ENCODE results near the gene SPCS1.
A peak's percentile ranks its signal among the peaks of the same experiment; 100 is the strongest.
"Not testable (repeated sequence)": the region's sequence is repeated elsewhere in the genome, so short reads cannot be mapped to it uniquely, and the experiment has no call there.

SPCS1 gene

DNA sequence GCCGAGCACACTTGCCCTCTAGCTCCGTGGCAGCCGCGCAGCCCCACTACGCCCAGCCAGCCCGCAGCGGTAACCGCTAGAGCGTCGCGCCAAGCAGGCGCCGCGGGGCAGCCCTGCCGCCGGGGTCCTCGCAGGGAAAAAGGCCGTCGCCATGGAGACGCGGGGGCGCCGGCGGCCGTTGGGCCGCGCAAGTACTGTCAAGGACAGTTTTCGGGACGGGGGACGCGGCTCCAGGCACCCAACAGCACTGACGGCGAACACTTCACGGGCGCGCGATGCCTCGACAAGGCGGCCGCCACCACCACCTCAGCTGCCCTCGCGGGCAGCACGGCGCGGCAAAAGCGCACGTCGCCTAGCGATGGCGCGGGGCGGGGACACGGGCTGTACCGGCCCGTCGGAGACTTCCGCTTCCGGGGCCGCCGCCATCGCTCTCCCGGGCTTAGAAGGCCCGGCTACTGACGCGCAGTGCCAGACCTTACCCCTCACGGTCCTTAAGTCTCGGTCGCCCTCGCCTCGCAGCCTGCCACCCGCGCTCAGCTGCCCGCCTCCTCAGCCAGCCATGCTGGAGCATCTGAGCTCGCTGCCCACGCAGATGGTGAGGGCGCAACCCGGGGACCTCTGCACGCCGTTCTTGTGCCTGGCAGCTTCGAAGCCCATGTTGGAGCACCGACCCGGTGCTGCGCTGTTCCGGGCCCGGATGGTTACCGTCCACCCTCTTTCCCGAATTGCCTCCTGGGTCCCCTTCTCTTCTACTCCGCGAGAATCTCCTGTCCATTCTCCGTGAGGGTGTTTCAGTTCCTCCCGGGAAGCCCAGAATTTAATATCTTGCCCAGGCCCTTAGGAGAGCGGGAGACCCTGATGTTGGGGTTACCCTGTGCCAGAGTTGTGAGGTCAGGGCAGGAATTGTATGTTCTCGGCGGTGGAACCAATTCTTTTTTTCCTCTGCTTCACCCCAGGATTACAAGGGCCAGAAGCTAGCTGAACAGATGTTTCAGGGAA lies at the start of gene SPCS1, which contains the start of gene GLT8D1:
TSS of gene SPCS1 (plus strand) at position 419 of the 999 bp plus-strand sequence. CDS start at position 560, 141 bp downstream.
TSS of gene GLT8D1 (minus strand) at position 104 of the 999 bp plus-strand sequence. CDS start 5,331 bp downstream, outside the sequence.
- DNase-seq (ENCODE audit: low read depth): peak; percentile 80

DNA sequence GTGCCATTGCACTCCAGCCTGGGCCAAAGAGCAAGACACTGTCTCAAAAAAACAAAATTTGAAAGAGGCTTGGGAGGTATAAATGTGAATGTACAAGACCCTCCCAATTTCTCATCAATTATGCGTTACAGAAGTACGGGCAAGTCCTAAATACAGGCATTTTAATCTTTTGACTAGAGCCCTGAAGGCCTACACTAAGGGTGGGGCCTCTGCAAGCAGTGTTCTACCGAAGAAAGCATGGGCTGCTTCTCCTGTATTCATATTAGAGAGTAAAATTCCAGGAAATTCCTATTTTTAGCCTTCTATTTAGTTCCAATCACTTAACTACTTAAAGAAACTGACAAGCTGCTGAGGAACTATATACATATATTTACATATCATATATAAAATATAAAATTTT lies 45.9 kb upstream of the SPCS1 start:
- DNase-seq (ENCODE audit: low read depth): no peak

DNA sequence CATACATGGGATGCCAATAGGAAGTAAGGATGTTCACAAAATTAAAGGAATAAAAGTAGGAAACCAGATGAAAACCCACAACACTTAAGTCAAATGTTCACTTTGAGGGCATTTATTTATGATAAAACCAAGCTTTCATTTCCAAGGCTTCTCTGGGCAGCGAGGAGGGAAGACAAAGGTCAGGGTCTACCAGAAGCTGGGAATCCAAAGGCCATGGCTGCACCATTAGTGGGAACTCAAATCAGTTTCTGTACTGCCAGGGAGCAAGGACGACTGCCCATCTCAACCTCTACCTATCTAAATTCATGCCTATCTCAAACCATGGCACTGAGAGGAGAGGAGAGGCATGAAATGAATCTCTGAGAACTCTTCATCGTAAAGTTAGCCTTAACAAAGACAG lies 42.8 kb upstream of the SPCS1 start:
- no peak for DNase-seq (ENCODE audit: low read depth)

DNA sequence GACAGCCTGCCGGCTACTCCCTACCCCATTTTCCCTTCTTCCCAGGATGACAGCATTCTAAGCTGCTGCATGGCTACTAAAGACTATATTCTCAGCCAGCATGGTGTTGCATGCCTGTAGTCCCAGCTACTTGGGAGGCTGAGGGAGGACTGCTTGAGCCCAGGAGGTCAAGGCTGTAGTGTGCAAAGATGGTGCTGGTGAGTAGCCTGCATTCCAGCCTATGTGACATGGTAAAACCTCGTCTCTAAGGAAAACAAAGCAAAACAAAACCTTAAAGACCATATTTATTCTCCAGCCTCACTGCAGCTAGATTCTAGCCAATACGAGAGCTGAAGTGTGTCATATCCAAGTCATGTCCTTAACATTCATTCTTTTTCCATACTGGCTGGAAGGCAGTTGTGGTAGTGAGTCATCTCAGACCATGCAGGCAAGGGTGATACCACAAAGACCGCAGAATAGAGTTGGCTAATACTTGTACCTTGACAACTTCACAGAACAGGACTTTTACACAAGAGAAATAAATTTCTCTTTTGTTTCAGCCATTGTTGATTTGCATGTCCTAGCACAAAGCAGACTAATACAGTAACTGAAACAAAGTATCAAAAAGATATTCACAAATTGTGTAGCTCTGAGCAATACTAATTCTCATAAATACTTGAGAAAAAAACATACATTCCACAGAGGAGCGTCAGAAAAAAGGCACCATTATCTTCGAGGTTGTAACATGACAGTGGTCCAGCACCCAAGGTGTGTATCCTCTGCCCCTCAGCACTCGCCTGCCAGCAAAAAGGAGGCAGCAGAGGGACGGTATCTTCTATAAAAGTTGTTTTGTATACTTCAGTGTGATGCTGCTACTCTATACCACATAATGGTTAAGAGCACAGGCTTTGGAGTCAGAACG lies 35.0 kb upstream of the SPCS1 start:
- peak; percentile 46 for DNase-seq (ENCODE audit: low read depth)

DNA sequence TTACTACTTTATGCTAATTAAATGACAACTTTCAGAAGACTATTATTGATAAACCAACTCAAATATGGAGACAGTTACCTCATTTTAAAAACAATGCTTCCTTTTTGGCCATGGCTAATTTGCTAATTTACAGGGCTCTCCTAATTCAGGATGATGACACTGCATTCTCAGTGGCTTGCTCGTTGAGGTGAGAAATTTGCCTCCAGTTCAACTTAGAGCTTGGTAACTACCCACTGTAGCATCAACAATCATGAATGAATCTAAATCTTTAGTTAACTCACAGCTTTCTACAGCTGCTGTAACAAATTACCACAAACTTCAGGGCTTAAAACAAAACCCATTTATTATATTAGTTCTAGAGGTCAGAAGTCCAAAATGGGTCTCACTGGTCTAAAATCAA lies 34.2 kb upstream of the SPCS1 start:
- DNase-seq (ENCODE audit: low read depth): no peak

DNA sequence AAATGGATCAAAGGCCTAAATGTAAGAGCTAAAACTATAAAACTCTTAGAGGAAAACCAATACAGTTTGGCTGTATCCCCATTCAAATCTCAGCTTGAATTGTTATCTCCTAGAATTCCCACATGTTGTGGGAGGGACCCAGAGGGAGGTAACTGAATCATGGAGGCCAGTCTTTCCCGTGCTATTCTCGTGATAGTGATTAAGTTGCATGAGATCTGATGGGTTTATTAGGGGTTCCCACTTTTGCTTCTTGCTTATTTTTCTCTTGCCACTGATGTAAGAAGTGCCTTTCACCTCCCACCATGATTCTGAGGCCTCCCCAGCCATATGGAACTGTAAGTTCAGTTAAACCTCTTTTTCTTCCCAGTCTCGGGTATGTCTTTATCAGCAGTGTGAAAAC lies 29.7 kb upstream of the SPCS1 start:
- DNase-seq (ENCODE audit: low read depth): not testable (repeated sequence)

DNA sequence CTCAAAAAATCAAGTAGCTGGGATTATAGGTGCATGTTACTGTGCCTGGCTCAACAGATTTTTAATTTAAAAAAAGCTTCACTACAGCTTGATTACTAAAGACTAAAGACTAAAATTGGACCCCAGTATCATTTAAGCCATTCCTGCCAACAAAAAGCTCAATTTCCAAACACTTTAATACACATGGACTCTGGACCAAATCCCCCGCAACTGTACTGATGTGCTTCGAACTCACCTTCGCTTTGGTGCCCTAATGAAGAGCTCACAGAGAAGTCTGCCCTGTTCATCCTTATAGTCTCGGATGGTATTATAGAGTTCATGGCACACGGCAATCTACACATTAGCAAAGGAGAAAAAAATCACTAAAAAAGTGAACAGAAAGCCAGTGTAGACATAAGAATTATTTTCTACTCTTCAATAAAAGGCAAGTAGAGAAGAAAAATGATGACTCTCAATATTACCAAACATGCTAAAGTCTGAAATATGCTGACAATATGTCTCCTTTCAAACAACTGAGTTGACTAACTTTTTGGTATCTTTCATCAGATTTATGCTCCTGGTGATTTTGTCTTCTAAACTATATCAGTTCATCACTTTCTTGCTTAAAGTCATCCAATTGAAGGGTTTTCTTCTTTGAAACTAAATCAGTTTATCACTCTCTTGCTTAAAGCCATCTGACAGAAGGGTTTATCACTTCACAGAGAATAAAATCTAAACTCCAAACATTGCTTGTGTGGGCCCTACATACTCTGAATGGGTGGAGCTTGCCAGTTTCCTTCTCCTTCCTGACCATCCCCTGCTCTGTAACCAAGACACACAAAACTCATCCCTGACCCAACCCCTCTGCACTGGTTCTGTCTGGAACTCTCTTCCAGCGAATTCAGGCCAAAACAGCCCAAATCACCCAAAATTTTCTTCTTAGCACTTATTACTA lies 27.4 kb upstream of the SPCS1 start:
- no peak for DNase-seq (ENCODE audit: low read depth)

DNA sequence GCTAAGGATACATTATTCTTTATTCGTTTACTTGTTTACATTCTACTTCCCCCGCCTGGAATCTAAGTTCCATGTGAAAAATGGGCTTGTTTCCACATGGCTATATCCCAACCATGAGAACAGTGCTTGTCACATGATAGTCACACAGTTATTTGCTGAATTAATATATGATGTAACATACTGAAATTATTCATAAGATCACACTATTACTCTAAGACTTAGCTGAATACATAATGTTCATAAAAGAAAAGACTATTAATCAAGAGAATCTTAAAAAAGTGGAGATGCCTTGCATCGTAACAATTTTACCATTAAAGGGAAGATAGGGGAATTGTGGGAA lies 26.7 kb upstream of the SPCS1 start:
- DNase-seq (ENCODE audit: low read depth): no peak

DNA sequence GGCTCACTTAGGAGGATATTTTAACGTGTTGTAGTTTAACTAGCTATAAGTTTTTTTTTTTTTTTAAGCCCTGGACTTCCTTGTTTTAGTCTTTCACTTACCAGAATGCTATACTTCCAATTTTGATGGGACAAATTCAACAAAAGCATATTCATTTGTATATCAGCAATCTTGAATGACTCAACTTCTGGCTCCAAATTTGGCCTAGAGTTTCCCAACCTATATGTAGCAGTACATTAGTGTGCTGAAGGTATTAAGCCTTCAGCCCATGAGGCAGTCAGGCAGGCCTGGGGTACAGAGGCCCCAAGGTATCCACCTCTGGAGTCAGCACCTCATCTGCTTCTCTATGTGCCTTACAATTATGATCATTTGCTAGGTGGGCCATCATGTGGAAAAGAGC lies 26.1 kb upstream of the SPCS1 start:
- no peak for DNase-seq (ENCODE audit: low read depth)

DNA sequence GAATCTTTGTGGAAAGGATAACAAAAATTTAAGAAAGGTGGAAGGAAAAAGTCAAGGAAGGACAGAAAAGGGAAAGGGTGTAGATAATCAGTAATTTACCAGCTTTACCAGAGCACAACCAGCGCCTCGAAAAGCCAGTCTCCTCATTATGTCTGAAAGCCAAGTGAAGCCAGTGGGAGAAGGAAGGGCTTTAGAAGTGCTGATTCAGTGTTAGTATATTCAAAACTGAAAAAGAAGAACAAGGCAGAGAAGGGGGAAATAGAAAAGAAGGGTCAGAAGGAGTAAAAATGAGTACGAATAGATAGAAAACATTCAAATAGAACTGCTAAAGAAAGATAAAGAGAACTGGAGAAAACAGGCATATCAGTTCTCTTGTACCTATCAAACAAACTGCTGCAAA lies 24.3 kb upstream of the SPCS1 start:
- no peak for DNase-seq (ENCODE audit: low read depth)

DNA sequence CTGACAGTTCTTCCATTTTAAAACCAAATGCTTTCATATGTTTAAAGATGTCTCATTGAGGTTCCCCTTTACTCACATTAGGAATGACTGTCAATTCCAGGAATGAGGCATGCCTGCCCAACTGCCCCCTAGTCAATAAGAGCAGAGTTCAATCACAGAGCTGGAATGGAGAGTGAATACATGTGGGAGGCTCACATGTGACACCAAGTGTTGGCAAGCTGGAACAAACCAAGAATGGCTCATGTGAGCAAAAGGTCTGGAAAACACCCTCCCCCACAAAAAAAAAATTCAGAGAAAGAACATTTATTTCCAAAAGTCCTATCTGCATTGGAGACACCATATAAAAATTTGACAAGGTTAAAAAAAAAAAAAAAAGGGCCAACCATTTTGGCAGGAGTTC lies 23.9 kb upstream of the SPCS1 start:
- no peak for DNase-seq (ENCODE audit: low read depth)

DNA sequence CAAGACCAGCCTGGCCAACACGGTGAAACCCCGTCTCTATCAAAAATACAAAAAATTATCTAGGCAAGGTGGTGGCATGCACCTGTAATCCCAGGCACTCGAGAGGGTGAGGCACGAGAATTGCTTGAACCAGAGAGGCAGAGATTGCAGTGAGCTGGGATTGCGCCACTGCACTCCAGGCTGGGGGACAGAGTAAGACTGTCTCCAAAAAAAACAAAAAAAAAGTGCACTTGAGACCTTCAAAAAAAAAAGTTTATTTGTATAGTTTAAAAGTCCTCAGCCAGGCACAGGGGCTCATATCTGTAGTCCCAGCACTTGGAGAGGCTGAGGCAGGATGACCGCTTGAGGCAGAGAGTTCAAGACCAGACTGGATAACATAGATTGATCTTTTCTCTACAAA lies 22.3 kb upstream of the SPCS1 start:
- DNase-seq (ENCODE audit: low read depth): no peak

DNA sequence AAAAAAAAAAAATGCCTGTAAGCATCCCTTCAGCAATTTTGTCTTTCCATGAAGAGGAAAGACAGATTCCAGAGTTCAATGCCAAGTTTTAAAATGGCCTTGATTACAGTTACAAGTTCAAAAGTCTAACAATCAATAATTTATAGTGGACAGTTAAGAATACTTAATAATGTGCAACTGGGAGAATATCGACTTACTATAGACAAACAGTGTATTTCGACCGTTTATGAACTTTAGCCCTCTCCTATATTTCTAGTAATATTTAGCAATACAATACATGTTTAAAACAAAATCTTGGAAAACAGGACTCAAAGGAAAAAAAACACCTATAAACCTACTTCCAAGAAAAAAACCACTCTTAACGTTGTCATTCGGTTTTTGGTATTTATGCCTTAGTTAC lies 21.7 kb upstream of the SPCS1 start:
- no peak for DNase-seq (ENCODE audit: low read depth)

DNA sequence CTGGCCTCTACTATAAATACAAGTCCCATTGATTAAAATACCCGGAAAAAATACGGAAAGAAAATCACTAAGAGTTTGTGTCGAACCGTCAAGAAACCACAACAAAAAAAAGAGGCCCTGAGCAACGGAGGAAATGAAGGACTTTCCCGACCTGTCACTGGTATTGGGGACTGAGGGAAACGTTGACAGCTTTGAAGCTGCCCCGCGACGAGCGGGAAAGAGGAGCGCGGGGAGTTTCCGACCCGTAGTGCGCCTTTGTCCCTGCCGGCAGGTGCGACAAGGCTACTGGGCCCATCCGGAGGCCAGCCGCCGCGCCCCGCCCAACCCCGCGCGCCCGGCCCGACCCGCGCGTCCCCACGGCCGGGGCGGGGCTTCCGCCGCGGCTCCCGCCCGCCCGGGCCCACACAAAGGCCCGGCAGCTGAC lies 20.6 kb upstream of the SPCS1 start:
- peak; percentile 78 for DNase-seq (ENCODE audit: low read depth)

DNA sequence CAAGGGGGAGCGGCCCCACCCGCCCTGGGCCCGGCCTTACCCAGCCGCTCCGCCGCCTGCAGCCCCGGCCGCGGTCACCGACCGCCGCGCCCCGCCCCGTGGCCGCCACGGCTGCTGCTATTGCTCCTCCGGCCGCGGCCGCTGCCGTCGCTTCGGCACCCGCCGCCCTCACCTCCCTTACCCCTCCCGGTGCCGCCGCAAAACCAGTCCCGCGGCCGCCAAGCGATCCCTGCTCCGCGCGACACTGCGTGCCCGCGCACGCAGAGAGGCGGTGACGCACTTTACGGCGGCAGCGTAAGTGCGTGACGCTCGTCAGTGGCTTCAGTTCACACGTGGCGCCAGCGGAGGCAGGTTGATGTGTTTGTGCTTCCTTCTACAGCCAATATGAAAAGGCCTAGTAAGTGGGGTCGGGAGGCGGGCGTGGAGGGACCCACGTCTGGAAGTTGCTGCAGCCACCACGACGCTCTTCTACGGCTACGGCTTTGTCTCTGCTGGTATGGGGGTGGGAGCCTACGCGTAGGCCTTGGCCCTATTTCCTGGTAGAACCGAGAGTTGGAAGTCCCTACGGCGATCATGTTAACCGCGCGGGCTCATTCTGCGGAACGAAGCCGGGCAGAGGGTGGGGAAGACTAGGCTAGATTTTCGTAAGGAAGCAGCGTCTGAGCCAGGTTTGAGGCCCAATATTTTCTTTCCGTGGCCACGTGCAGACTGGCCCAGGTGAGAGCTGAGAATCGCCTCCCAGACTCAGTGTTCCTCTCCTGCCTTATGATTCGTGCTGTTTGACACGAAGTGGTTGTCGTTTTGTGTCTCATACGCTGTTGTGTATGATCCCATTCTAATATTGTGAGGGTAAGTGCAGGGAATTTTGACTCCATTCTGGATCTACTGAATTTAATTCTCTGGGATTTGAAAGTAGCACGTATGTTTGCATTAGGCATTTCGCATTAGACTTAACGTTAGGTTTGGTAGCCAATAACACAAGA lies 19.9 kb upstream of the SPCS1 start, which contains the start of the genes GNL3 and PBRM1:
TSS of gene GNL3 (plus strand) at position 324 of the 983 bp plus-strand sequence. CDS start at position 385, 61 bp downstream.
TSS of gene PBRM1 (minus strand) at position 205 of the 983 bp plus-strand sequence.
- peak; percentile 91 for DNase-seq (ENCODE audit: low read depth)

DNA sequence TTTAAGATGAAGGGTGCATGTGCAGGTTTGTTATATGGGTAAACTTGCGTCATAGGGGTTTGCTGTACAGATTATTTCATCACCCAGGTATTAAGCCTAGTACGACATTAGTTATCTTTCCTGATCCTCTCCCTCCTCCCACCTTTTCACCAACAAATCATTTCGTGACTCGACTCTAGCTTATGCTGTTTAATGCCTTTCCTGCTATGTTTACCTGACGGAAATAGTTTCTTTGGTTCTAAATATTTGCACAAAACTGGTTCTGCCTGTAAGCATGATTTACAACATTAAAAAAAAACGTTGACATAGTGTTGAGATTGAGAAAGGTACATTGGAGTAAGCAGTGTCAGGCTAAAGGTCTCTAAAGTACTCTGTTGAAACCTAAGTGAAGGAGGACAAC lies 17.6 kb upstream of the SPCS1 start:
- no peak for DNase-seq (ENCODE audit: low read depth)

DNA sequence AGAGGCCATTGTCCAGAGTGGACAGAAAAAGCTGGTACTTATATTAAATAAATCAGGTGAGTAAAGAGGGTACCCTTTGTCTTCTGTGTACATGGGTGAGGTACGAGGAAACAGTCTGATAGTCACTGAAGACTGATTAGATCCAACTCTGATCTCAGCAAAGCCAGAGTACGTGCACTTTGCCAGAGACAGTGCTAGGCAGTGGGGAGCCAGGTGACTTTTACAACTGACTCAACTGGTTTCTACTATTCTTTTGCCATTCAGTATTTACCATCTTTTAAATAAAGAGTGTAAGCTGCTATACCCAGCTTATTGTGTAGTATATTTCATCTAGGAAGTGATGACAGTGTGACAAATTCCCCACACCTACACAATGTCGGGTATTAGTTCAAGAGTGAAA lies 16.8 kb upstream of the SPCS1 start:
- no peak for DNase-seq (ENCODE audit: low read depth)

DNA sequence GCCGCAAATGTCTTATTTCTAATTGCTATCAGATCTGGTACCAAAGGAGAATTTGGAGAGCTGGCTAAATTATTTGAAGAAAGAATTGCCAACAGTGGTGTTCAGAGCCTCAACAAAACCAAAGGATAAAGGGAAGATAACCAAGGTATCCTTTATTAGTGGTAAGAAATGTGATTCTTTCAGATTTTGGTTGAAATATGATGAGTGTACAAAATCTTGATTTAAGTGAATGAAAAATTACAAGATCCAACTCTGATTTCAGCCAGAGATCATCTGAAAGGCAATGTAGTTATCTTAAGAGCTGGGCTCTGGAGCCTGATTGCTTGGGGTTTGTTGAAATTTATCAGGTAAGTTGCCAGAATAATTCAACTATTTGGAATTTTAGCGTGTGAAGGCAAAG lies 15.3 kb upstream of the SPCS1 start:
- no peak for DNase-seq (ENCODE audit: low read depth)

DNA sequence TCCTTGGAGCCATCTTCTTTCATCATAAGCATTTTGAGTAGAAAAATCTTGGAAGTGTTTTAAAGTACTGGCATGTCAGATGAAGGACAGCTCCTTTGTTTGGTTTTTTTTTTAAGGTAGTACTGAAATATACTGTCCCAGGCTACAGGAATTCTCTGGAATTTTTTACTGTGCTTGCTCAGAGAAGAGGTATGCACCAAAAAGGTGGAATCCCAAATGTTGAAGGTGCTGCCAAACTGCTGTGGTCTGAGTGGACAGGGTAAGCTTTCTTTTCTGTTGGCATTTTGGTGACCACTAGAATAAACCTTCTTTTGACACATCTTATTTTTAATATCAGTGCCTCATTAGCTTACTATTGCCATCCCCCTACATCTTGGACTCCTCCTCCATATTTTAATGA lies 12.8 kb upstream of the SPCS1 start:
- no peak for DNase-seq (ENCODE audit: low read depth)

DNA sequence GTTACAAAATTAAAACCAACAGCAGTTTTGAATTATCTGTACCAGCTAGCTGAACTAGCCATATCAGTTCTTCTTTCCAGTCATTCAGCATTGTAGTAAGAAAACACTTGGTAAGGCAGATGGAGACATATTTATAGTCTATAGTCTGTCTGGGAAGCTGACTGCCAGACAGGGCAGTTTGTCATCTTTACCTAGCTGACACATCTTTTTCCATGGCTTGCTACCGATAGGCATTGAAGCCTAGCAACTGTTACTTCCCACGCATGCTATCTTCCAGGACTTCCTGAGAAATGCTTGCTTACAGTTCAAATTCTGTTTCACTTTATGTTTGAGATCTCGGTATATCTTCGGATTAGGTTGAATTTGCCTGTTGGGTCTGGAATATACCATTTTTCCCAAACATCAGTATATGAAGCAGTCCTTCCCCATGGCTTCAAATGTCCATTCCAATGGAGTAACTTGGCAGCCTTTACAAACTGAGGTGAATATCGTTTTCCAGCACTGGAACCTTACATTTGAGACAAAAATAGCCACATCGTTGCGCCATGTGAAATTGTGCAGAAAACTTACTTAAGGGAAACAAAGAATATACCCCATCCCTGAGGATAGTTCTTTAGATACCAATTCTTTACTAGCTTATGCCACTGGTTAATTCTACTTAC lies 11.2 kb upstream of the SPCS1 start:
- DNase-seq (ENCODE audit: low read depth): no peak
